Mesendoderm (in vitro differentiated cells): Measurements from ENCODE around the gene KLHDC2.
"Not testable (repeated sequence)": the region's sequence is repeated elsewhere in the genome, so short reads cannot be mapped to it uniquely, and the experiment has no call there.

ENCODE experiments used
- DNase-seq: peaks from one replicate; pipeline ENCODE4 v3.0.0; 2013
- H2AK5ac ChIP-seq: 2 replicates; pipeline ENCODE4 v1.6.1; 2013; ENCODE audit warnings: low read length, inconsistent platforms
- H2BK120ac ChIP-seq: 2 replicates; pipeline ENCODE4 v1.6.1; 2013; ENCODE audit warnings: low read depth, mild to moderate bottlenecking, low read length, moderate library complexity, mixed read lengths
- H2BK15ac ChIP-seq: replicated peaks from 2 replicates; pipeline ENCODE4 v1.6.1; 2013; ENCODE audit warnings: low read depth, mild to moderate bottlenecking, moderate library complexity
- H2BK5ac ChIP-seq: 2 replicates; pipeline ENCODE4 v1.6.1; 2013; ENCODE audit warnings: low read length, inconsistent platforms
- H3K18ac ChIP-seq: 2 replicates; pipeline ENCODE4 v1.6.1; 2013; ENCODE audit warnings: mild to moderate bottlenecking, low read length, mixed read lengths
- H3K23ac ChIP-seq: one replicate; pipeline ENCODE4 v1.6.1; 2013; ENCODE audit warnings: low read length
- H3K27ac ChIP-seq: 2 replicates; pipeline ENCODE4 v1.5.1; 2013; ENCODE audit warnings: low read depth, mild to moderate bottlenecking, inconsistent platforms, low read length, moderate library complexity
- H3K27me3 ChIP-seq: 2 replicates; pipeline ENCODE4 v1.6.1; 2013; ENCODE audit warnings: low read length, control low read depth, mild to moderate bottlenecking, inconsistent platforms; ENCODE audit not compliant: insufficient read depth, poor library complexity
- H3K36me3 ChIP-seq: 2 replicates; pipeline ENCODE4 v1.6.1; 2013; ENCODE audit warnings: low read length, inconsistent platforms; ENCODE audit not compliant: control insufficient read depth, insufficient read depth
- H3K4ac ChIP-seq: one replicate; pipeline ENCODE4 v1.6.1; 2013; ENCODE audit warnings: low read depth, mild to moderate bottlenecking, low read length, moderate library complexity
- H3K4me1 ChIP-seq: 2 replicates; pipeline ENCODE4 v1.6.1; 2013; ENCODE audit warnings: low read depth, low read length, inconsistent platforms; ENCODE audit not compliant: control insufficient read depth
- H3K4me2 ChIP-seq: 2 replicates; pipeline ENCODE4 v1.6.1; 2013; ENCODE audit warnings: low read length
- H3K4me3 ChIP-seq: 2 replicates; pipeline ENCODE4 v1.5.1; 2013; ENCODE audit warnings: mild to moderate bottlenecking, low read length
- H3K56ac ChIP-seq: one replicate; pipeline ENCODE4 v1.6.1; 2013; ENCODE audit warnings: low read length
- H3K79me1 ChIP-seq: 2 replicates; pipeline ENCODE4 v1.6.1; 2013; ENCODE audit warnings: low read length, inconsistent platforms
- H3K79me2 ChIP-seq: 2 replicates; pipeline ENCODE4 v1.6.1; 2013; ENCODE audit warnings: mild to moderate bottlenecking, low read length; ENCODE audit not compliant: control insufficient read depth, insufficient read depth
- H3K9ac ChIP-seq: 2 replicates; pipeline ENCODE4 v1.6.1; 2013; ENCODE audit warnings: low read length, inconsistent platforms
- H4K5ac ChIP-seq: one replicate; pipeline ENCODE4 v1.6.1; 2013; ENCODE audit warnings: low read length
- H4K8ac ChIP-seq: one replicate; pipeline ENCODE4 v1.6.1; 2013; ENCODE audit warnings: low read depth, mild to moderate bottlenecking, control low read depth, low read length, moderate library complexity
- WGBS: extraction: QIAGEN DNeasy Blood & Tissue Kit; methylation state at CpG from one replicate; pipeline ENCODE4 v1.1.7; 2013; ENCODE audit warnings: low lambda C conversion rate, missing lambda C conversion rate; ENCODE audit not compliant: insufficient coverage; ENCODE audit errors: extremely low coverage; 5-methylcytosine and 5-hydroxymethylcytosine counted together

The KLHDC2 gene

DNA sequence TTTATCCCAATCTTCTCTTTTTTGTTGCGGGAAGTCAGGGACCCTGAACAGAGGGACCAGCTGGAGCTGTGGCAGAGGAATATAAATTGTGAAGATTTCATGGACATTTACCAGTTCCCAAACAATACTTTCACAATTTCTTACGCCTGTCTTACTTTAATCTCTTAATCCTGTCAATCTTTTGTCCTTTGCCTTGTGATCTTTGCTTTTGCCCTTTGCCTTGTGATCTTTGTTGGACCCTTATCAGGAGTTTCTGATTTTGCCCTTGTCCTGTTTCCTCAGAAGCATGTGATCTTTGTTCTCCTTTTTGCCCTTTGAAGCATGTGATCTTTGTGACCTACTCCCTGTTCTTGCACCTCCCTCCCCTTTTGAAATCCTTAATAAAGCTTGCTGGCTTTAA is 48.2 kb downstream of the KLHDC2 start:
- H3K79me1 ChIP-seq, H3K23ac ChIP-seq, H2AK5ac ChIP-seq, H3K27ac ChIP-seq, H3K4me3 ChIP-seq, H4K5ac ChIP-seq, H3K4me1 ChIP-seq, H3K56ac ChIP-seq, H3K27me3 ChIP-seq, H3K4ac ChIP-seq, H2BK120ac ChIP-seq, H2BK15ac ChIP-seq, DNase-seq, H4K8ac ChIP-seq, H3K18ac ChIP-seq, H3K79me2 ChIP-seq, H3K36me3 ChIP-seq, H3K9ac ChIP-seq, H2BK5ac ChIP-seq, H3K4me2 ChIP-seq: not testable (repeated sequence)
- no CpG with 5 or more reads among the region's 2 CpGs for WGBS

DNA sequence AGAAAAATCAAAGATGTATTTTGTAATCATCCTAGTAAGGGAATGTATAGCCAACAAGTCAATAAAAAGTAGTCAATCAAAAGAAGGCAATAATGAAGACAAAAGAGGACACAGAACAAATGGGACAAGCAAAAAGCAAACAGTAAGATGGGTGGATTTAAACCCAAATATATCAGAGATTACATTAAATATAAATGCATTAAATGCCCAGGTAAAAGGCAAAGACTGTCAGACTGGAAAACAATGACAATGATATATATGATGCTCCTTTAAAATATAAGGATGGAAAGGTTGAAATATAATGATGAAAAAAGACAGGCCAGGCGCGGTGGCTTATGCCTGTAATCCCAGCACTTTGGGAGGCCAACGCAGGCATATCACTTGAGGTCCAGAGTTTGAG is 48.9 kb downstream of the KLHDC2 start:
- H3K79me1 ChIP-seq, result no peaks in the 10 kb centered on the region
- no peak overlapping the region for H3K27ac ChIP-seq
- H3K4ac ChIP-seq, result no peak overlapping the region
- no peak overlapping the region for H3K23ac ChIP-seq
- H2BK5ac ChIP-seq, result no peak overlapping the region
- no peak for DNase-seq
- H3K79me2 ChIP-seq, result no peaks in the 10 kb centered on the region
- H4K5ac ChIP-seq, result no peak overlapping the region
- no peak overlapping the region for H2BK15ac ChIP-seq
- no peak overlapping the region for H3K56ac ChIP-seq
- H3K18ac ChIP-seq, result no peak overlapping the region
- no peaks in the 10 kb centered on the region for H3K27me3 ChIP-seq
- no CpG with 5 or more reads among the region's 3 CpGs for WGBS
- H2AK5ac ChIP-seq, result no peak overlapping the region
- no peaks in the 10 kb centered on the region for H3K4me1 ChIP-seq
- no peaks in the 10 kb centered on the region for H3K36me3 ChIP-seq
- no peak overlapping the region for H4K8ac ChIP-seq
- H2BK120ac ChIP-seq, result no peak overlapping the region
- no peak overlapping the region for H3K9ac ChIP-seq
- no peak overlapping the region for H3K4me3 ChIP-seq
- no peak overlapping the region for H3K4me2 ChIP-seq

DNA sequence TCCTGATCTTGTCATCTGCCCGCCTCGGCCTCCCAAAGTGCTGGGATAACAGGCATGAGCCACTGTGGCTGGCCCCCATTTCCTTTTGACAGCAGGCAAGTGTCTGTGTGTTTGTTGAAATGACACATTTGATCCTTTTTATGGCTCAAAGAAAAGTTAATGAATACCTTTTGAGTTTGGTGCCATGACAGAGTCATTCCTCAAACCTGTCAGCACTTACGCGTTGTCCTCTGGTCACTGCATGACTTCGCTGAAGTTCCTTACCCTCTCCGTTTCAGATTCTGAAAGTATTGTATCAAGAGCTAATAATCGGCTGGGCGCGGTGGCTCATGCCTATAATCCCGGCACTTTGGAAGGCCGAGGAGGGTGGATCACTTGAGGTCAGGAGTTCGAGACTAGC is 52.2 kb downstream of the KLHDC2 start:
- Histone ChIP-seq H3K4me2 (no peak overlapping the region), H3K4ac (no peak overlapping the region), H3K56ac (no peak overlapping the region), H3K36me3 (no peaks in the 10 kb centered on the region), H3K27me3 (no peaks in the 10 kb centered on the region), H3K9ac (no peak overlapping the region), H3K79me1 (no peaks in the 10 kb centered on the region), H3K27ac (no peak overlapping the region), H3K4me3 (no peak overlapping the region), H3K18ac (no peak overlapping the region), H2AK5ac (no peak overlapping the region), H3K23ac (no peak overlapping the region), H4K5ac (no peak overlapping the region), H2BK15ac (no peak overlapping the region), H3K4me1 (no peaks in the 10 kb centered on the region), H4K8ac (no peak overlapping the region), H3K79me2 (no peaks in the 10 kb centered on the region), H2BK5ac (no peak overlapping the region), H2BK120ac (no peak overlapping the region)
- WGBS, result no CpG with 5 or more reads among the region's 12 CpGs
- no peak for DNase-seq

DNA sequence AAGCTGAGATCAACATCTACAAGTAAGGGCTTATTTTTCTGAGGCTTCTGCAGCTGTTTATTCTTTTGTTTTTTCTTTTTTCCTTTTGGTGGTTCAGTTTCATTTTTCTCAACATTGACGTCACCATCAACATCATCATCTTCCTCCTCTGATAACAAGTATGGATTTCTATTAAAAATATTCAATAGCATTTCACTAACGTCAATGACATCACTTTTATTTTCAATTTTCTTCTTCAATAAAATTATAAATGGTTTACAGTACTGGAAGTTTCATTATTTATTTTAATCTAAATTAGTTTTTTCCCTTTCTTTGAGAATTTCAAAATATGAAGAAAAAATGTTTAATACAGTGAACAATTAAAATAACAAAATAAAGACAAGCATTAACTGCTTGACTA is 60.7 kb downstream of the KLHDC2 start:
- peaks cover 3% of the 10 kb centered on the region for H3K36me3 ChIP-seq
- no peaks in the 10 kb centered on the region for H3K4me1 ChIP-seq
- H3K79me2 ChIP-seq, result no peaks in the 10 kb centered on the region
- H3K27me3 ChIP-seq, result no peaks in the 10 kb centered on the region
- H3K79me1 ChIP-seq, result no peaks in the 10 kb centered on the region
- H3K56ac ChIP-seq, result no peak overlapping the region
- no peak overlapping the region for H3K4ac ChIP-seq
- WGBS, result 100% methylated on average over 1 of the region's 2 CpGs
- H3K27ac ChIP-seq, result no peak overlapping the region
- H4K5ac ChIP-seq, result no peak overlapping the region
- no peak overlapping the region for H2BK5ac ChIP-seq
- no peak overlapping the region for H4K8ac ChIP-seq
- H3K4me2 ChIP-seq, result no peak overlapping the region
- no peak overlapping the region for H2AK5ac ChIP-seq
- no peak for DNase-seq
- H2BK120ac ChIP-seq, result no peak overlapping the region
- H3K9ac ChIP-seq, result no peak overlapping the region
- no peak overlapping the region for H3K4me3 ChIP-seq
- H3K18ac ChIP-seq, result no peak overlapping the region
- H3K23ac ChIP-seq, result no peak overlapping the region
- H2BK15ac ChIP-seq, result no peak overlapping the region
